Sigmoid colon (tissue), 4 donors: ENCODE data around the gene PIP4K2A.

Experiments used
- EP300 ChIP-seq, 4 donors: sonication (generic); formaldehyde crosslinking; IDR thresholded peaks; one replicate each; pipeline ENCODE4 v1.6.1; 2017; ENCODE audit warnings: antibody characterized with exemption in 4 of 4
- POLR2AphosphoS5 ChIP-seq, 4 donors: sonication (generic); formaldehyde crosslinking; IDR thresholded peaks; one replicate each; pipeline ENCODE4 v1.6.1; 2017; ENCODE audit warnings: antibody characterized with exemption in 4 of 4

DNA sequence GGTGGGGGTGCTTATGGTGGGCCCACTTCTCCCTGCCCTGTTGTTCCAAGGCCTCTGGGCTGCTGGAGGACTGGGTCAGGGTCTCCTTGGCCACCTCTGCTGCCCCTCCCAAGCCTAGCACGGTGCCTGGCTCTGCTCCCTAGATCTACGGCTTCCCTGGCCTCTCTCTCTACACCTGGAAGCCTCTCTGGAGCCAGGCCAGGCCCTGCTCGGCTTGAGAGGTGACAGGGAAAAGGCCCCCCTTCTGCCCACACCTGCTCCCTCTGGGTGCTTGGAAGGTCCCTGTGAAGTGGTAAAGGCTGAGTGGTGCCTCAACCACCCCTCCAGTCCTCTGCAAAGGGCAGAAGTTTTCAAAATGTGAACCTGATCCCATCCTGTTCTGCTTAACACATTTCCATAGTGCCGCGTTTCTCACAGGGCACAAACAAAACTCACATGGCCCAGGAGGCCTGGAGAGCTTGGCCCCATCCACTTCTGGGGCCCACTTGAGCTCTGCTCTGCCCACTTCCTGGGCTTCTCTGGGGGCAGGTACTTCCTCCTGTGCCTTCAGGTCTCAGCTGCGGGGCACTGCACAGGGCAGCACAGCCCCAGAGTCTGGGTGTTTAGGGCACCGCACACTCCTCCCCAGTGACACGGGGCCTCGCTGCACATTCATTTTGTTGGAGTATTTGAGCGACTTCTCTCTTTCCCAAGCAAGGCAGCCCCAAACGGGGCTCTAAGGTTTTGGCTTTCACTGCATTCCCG, 169.9 kb downstream of the PIP4K2A start:
- TF ChIP-seq POLR2AphosphoS5 (IDR thresholded peaks at IDR 0.05) (no peak), EP300 (IDR thresholded peaks at IDR 0.05) (no peak)
